Activated T-cell treated with anti-CD3 and anti-CD28 coated beads, Interleukin-2, amount 50 U/mL, for 72 hours (primary cell): ENCODE results near the gene IPO4. TPM values are rescaled to one million over a fixed set of nuclear protein-coding genes. Genes with fewer than 3 reads are reported as not detected.

Experiments
- ATAC-seq, 2 donors: fragments of 150-1000 bp; cut with Tn5 transposase; replicated peaks in 1 of 2; 2 replicates each; pipeline ENCODE4 v1.10.0; 2021; ENCODE audit warnings: moderate library complexity in 2 of 2, mild to moderate bottlenecking in 1 of 2
- DNase-seq, 2 donors: peaks; one replicate each; pipeline ENCODE4 v3.0.0; 2021 to 2022; ENCODE audit warnings: mixed read lengths in 1 of 2
- H3K27ac Mint-ChIP-seq: one replicate; pipeline ENCODE4 v1.8.0; 2022; ENCODE audit warnings: mild to moderate bottlenecking, moderate library complexity, mixed read lengths
- H3K27me3 Mint-ChIP-seq: one replicate; pipeline ENCODE4 v1.8.0; 2022; ENCODE audit warnings: low read depth, mixed read lengths
- H3K36me3 Mint-ChIP-seq, 2 donors: one replicate each; pipeline ENCODE4 v1.8.0; 2022; ENCODE audit warnings: mixed read lengths in 2 of 2, mild to moderate bottlenecking in 1 of 2; ENCODE audit not compliant: insufficient read depth in 2 of 2
- H3K4me1 Mint-ChIP-seq: one replicate; pipeline ENCODE4 v1.8.0; 2022; ENCODE audit warnings: low read depth, mixed read lengths
- H3K4me3 Mint-ChIP-seq, 2 donors: one replicate each; pipeline ENCODE4 v1.8.0; 2022; ENCODE audit warnings: mild to moderate bottlenecking in 2 of 2, mixed read lengths in 2 of 2, moderate library complexity in 2 of 2
- H3K9me3 Mint-ChIP-seq, 2 donors: one replicate each; pipeline ENCODE4 v1.8.0; 2022; ENCODE audit warnings: mixed read lengths in 2 of 2
- total RNA-seq, 2 donors: library from RNA; stranded (reverse); gene quantifications; one replicate each; pipeline ENCODE4 v1.2.3, GENCODE V29; 2022

Gene IPO4
- total RNA-seq, 2 donors from 2014 or later = 30.9 to 38.0 TPM

DNA sequence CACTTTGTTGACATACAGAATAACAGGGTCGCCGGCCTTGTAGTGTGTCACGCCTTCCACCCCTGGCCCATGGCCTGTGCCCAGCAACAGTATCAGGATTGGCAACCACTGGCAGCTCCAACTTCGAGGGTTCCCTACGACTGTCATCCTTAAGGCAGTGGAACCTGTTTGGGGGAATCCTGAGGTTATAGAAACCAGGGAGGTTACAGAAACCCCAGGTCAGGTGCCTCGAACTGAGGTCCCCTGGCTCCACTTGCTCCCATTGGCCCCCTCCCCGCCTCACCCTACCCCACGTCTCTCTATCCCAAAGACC, 6.2 kb upstream of the IPO4 start:
- Mint-ChIP-seq H3K27ac (peak overlapping the region; percentile 92), H3K4me1 (peaks cover 66% of the 10 kb centered on the region), H3K27me3 (no peaks in the 10 kb centered on the region), H3K4me3 (peak overlapping the region; percentile 95 to 97), H3K9me3 (no peaks in the 10 kb centered on the region), H3K36me3 (peaks cover 9 to 31% of the 10 kb centered on the region in 2 donors)
- ATAC-seq = no peak
- no peak for DNase-seq

DNA sequence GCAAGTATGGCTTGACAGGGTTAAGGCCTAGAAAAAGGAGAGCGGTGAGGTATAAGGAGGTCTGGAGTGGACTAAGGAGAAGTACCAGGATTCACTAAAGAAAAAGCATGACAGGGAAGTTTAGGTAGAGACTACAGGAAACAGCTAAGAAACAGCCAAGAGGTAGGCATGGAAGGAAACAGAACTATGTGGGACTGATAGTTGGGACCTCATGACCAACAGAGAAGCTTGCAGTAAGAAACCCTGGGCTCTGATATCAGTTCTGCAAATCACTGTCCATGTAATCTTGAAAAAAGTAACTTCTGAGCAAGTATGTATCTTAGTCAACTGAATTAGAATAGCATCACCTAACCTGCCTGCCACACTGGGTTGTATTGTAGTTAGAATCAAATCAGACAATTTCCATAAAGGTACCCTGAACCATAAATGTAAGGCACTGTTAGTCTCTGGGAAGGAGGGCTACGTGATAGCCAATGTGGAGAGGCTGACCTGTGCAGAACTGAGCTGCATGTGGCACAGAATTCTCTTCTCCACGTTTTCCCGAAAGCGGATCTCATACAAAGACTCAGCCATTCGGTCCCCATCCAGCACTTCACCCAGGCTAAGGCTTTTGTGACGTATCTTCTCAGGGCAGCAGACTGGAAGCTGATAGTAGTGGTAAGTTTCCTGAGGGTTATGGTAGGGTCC, 5.7 kb upstream of the IPO4 start:
- H3K4me3 Mint-ChIP-seq = peak overlapping the region; percentile 95 to 97
- H3K27me3 Mint-ChIP-seq = no peaks in the 10 kb centered on the region
- H3K9me3 Mint-ChIP-seq = no peaks in the 10 kb centered on the region
- peaks cover 70% of the 10 kb centered on the region for H3K4me1 Mint-ChIP-seq
- DNase-seq (no peak), ATAC-seq (no peak)
- H3K27ac Mint-ChIP-seq = peak overlapping the region; percentile 92
- peaks cover 9 to 27% of the 10 kb centered on the region in 2 donors for H3K36me3 Mint-ChIP-seq

- DNase-seq = no peak
- peaks cover 3 to 17% of the 10 kb centered on the region in 2 donors for H3K36me3 Mint-ChIP-seq
- H3K4me3 Mint-ChIP-seq = no peak overlapping the region
- H3K4me1 Mint-ChIP-seq = peaks cover 70% of the 10 kb centered on the region
- H3K27me3 Mint-ChIP-seq = no peaks in the 10 kb centered on the region
- no peaks in the 10 kb centered on the region for H3K9me3 Mint-ChIP-seq
- no peak for ATAC-seq
- no peak overlapping the region for H3K27ac Mint-ChIP-seq
Observed at GRCh38 chr14:24192933-24193332, 4.3 kb upstream of the IPO4 start.

GRCh38 chr14:24190416-24190815, 1.8 kb upstream of the IPO4 start:
- Mint-ChIP-seq H3K36me3 (peaks cover 3 to 11% of the 10 kb centered on the region in 2 donors), H3K4me1 (peaks cover 63% of the 10 kb centered on the region), H3K9me3 (no peaks in the 10 kb centered on the region), H3K27ac (no peak overlapping the region), H3K4me3 (no peak overlapping the region), H3K27me3 (no peaks in the 10 kb centered on the region)
- no peak for ATAC-seq
- no peak for DNase-seq

DNA sequence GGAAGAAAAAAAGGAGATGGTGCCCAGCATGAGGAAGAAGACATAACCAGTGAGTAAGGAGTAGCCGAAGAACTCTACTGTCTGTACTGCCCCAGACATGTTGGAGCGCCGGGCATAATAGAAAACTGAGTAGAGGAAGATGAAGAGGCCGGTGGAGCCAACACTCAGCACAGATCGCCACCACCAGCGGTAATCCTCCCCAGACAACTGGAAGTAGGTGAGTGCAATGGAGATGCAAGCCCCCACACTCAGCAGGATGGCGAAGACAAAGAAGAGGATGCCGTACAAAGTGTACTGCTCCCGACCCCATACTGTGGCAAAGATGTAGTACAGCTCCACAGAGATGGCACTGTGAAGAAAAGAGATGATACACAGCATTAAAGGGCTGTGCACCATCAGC, 844 bp upstream of the IPO4 start:
- Mint-ChIP-seq H3K4me1 (peaks cover 57% of the 10 kb centered on the region), H3K27ac (peak overlapping the region; percentile 88), H3K4me3 (peak overlapping the region in 1 of 2 donors; percentile 91), H3K9me3 (no peaks in the 10 kb centered on the region), H3K27me3 (no peaks in the 10 kb centered on the region), H3K36me3 (peaks cover 3 to 11% of the 10 kb centered on the region in 2 donors)
- DNase-seq (no peak), ATAC-seq (no peak)

DNA sequence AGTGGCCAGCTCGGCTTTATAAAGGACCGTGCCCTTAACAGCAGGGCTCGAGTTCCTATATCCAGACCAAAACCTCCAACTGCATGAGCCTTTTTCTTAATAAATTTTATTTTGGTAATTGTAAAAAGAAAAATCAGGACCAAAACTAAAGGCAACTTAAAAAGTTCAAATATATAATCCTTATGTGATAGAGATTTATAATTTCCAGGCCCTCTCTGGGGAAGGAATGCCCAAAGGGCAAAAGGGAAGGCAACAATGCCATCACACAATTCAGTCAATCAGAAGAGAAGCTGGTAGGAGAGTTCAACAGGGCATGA, 401 bp upstream of the IPO4 start:
- Mint-ChIP-seq H3K4me1 (peaks cover 52% of the 10 kb centered on the region), H3K36me3 (peaks cover 3 to 10% of the 10 kb centered on the region in 2 donors), H3K4me3 (peak overlapping the region; percentile 91 to 93), H3K27me3 (no peaks in the 10 kb centered on the region), H3K9me3 (no peaks in the 10 kb centered on the region), H3K27ac (peak overlapping the region; percentile 88)
- ATAC-seq (no peak), DNase-seq (no peak)

DNA sequence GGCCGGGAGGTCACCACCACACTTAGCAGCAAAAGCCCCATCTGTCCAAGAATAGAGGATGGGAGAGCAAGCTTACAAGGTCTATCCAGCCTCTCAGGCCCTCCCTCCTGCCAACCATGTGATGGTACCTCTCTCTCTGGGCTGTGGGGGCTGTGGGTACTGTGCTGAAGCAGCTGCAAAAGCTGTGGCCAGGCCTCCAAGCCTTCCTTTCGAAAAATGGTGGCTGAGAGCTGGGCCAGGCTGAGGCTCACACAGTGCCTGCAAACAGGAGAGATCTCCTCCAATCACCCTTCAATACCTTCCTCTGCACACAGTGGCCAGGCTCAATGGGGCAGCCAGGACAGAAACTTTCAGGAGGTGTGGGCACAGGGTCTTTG, 1.1 kb downstream of the IPO4 start:
- Mint-ChIP-seq H3K4me3 (peak overlapping the region; percentile 91 to 93), H3K9me3 (no peaks in the 10 kb centered on the region), H3K4me1 (peaks cover 44% of the 10 kb centered on the region), H3K27ac (no peak overlapping the region), H3K27me3 (no peaks in the 10 kb centered on the region), H3K36me3 (peaks cover 0 to 3% of the 10 kb centered on the region in 2 donors)
- no peak for ATAC-seq
- DNase-seq = no peak

GRCh38 chr14:24186831-24187538, 1.6 kb downstream of the IPO4 start:
- Mint-ChIP-seq H3K4me1 (peaks cover 38% of the 10 kb centered on the region), H3K27ac (peak overlapping the region; percentile 48), H3K9me3 (no peaks in the 10 kb centered on the region), H3K36me3 (peaks cover 0 to 1% of the 10 kb centered on the region in 2 donors), H3K27me3 (no peaks in the 10 kb centered on the region), H3K4me3 (peak overlapping the region; percentile 77 to 91)
- DNase-seq = no peak
- ATAC-seq = no peak

- Mint-ChIP-seq H3K4me1 (peaks cover 32% of the 10 kb centered on the region), H3K4me3 (no peak overlapping the region), H3K9me3 (no peaks in the 10 kb centered on the region), H3K36me3 (peaks cover 0 to 1% of the 10 kb centered on the region in 2 donors), H3K27ac (no peak overlapping the region), H3K27me3 (no peaks in the 10 kb centered on the region)
- ATAC-seq = no peak
- no peak for DNase-seq
Observed at GRCh38 chr14:24185741-24186140, 2.9 kb downstream of the IPO4 start.

DNA sequence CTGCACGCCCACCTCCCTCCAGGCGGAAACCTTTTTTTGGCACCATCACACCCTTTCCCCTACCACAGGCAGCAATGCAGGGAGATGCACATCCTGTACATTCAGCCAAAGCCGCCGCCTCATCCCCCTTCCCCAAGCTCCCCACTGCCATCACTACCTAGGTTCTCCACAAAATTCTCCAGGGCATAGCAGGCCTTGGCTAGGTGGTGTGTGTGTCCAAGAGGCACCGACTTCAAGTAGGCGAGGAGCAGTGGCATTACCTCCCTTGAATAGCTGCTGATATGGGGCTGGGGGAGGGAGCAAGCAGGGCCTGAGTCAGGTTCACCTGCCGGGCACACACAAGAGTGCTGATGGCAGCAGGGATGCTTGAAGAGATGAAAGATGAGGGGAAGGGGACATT, 3.6 kb downstream of the IPO4 start:
- DNase-seq = no peak
- H3K36me3 Mint-ChIP-seq = peaks cover 0 to 1% of the 10 kb centered on the region in 2 donors
- ATAC-seq = no peak
- no peak overlapping the region for H3K27ac Mint-ChIP-seq
- no peak overlapping the region for H3K4me3 Mint-ChIP-seq
- no peaks in the 10 kb centered on the region for H3K9me3 Mint-ChIP-seq
- H3K4me1 Mint-ChIP-seq = peaks cover 29% of the 10 kb centered on the region
- H3K27me3 Mint-ChIP-seq = no peaks in the 10 kb centered on the region

DNA sequence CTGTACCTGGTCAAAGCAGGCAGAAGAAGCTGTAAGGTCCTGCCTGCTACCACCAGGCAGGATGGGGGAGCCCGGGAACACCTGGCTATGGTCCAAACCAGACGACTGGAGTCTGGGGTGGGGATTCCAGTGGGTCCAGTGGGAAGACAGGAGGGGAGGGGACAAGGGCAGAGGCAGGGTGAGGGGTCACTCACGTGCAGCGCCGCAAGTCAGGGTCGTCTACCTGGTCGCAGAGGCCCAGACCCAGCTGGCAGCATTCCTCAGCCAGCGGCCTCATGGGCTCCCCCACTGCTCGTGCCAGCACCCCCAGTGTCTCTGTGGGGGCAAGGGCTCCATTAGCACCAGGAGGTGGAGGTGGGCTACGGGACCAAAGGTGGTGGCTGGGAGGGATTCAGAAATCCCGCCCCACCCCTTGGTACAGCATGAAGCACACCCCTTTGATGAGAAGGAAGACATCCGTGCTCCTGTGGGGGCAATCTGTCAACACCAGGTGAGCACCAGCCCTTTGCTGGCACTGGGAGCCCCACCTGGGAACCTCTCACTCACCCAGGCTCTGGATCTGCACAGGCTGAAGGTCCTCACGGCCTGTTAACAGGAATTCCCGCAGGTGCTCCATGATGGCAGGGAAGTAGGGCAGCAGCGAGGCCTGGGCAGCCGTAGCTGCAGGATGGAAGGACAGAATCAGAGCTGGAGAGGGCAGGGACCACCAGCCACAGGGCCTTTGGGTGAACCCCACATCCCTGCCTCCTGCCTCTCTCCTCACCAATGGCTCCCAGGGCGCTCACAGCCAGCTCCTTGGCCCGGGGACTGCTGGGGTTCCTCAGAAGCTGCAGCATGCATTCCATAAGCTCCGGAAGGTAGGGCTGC, 4.3 kb downstream of the IPO4 start:
- H3K27ac Mint-ChIP-seq = no peak overlapping the region
- H3K9me3 Mint-ChIP-seq = no peaks in the 10 kb centered on the region

DNA sequence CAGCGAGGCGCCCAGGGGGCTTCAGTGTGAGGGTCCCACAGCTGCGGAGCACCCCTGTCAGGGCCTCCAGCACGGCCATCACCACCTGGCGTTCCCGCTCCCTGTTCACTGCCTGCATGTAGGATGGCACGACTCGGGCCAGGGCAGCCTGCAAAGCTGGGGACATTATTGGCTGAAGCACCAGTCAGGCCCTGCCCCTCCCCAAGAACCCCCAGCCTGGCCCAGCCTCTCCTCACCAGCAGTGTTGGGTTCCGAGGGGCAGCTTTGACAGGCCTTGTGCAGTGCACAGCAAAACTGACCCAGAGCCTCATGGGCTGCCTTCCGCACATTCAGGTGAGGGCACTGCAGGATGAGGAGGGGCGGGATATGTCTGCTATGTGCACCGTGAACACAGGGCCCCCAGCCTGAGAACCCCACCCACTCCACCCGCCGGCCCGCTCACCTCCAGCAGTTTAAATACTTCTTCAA, 5.6 kb downstream of the IPO4 start:
- Mint-ChIP-seq H3K27ac (no peak overlapping the region), H3K4me1 (peaks cover 12% of the 10 kb centered on the region), H3K27me3 (no peaks in the 10 kb centered on the region), H3K36me3 (peaks cover 1 to 4% of the 10 kb centered on the region in 2 donors), H3K4me3 (no peak overlapping the region), H3K9me3 (no peaks in the 10 kb centered on the region)
- no peak for DNase-seq
- ATAC-seq = no peak

More for the DNA sequence above, 4.3 kb downstream of the IPO4 start:
- DNase-seq = no peak
- H3K4me1 Mint-ChIP-seq = peaks cover 22% of the 10 kb centered on the region
- peaks cover 1% of the 10 kb centered on the region in 2 donors for H3K36me3 Mint-ChIP-seq
- no peak overlapping the region for H3K4me3 Mint-ChIP-seq
- H3K27me3 Mint-ChIP-seq = no peaks in the 10 kb centered on the region
- ATAC-seq = no peak
